GM18502 (cell line): ENCODE measurements around the gene CEP85L.

Source experiments
- ATAC-seq: cut with Tn5 transposase; IDR thresholded peaks from one replicate; pipeline ENCODE4 v1.9.1; 2021; ENCODE audit warnings: mild to moderate bottlenecking; ENCODE audit not compliant: unreplicated experiment, poor library complexity

Gene CEP85L

DNA sequence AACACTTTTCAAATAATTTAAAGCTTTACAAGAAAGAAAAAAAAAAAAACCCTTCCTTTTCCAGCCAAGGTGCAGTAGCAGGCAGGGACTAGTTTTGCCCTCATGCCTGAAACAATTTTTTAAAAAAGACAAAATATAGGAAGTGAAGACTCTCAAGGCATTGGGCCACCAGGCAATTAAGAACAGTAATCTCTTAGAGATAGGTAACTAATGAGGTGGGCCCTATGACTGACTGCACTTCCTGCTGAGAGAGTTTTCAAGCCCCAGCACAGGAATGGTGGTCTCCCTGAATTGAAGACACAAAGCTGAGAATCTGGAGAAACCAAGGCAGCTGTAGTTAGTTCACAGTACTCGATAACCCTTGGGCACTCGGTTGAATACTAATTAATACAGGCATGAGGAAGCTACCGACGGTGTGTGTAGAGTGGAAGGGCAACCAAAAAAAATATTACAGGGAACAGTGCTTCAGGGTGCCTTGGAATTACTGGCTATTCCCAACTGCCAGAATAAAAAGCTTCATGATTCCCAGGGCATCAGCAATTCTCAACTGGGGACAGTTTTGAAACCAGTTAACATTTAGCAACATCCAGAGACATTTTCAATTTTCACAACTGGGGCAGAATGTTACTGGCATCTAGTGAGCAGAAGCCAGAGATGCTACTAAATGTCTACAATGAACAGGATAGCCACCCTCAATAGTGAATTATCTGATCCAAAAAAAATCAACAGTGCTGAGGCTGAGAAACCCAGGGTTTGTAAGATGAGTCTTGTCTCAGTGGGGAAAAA lies 139.3 kb downstream of the CEP85L start:
- ATAC-seq, result no peak

DNA sequence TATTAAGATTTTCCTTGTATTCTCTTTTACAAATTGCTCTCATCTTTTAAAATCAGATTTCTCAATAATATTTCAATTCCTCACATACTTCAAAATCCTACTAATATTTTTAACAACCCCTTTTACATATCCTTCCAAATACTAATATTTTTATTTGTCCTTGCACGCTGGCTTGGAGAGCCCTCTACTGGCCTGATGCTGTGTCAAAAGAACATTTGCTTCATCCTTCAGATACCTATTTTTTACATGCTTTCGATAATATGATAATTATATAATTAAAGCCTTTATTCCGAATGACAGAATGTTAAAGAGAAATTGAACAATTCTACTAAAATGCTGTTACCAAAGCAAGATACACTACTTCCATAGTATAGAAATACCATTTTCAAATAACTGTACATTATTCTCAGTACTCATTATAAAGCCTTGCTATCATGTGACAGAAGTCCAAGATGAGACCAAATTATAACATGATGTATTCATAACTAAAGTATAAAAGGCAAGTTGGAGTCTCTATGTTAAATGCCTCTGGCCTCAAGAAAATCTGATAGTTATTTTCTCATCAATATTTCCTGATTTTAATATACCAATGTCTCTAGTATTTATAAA lies 142.3 kb downstream of the CEP85L start:
- no peak for ATAC-seq

DNA sequence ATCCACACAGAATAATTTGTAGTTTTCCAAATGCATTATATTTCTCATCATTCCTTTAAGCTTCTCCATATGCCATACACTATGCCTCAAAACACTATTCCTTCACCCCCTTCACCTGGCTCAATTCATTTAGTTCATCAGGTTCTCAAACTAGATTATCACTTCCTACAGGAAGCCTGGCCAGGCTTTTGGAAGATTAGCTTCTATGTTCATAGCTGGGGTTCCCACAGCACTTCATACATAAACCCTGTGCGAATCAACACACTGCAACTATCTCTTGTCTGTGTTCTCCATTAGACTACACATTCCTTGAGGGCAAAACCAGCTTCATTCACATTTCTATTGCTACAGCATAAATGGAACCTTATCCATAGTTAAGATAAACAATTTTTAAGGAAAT lies 143.8 kb downstream of the CEP85L start:
- no peak for ATAC-seq

DNA sequence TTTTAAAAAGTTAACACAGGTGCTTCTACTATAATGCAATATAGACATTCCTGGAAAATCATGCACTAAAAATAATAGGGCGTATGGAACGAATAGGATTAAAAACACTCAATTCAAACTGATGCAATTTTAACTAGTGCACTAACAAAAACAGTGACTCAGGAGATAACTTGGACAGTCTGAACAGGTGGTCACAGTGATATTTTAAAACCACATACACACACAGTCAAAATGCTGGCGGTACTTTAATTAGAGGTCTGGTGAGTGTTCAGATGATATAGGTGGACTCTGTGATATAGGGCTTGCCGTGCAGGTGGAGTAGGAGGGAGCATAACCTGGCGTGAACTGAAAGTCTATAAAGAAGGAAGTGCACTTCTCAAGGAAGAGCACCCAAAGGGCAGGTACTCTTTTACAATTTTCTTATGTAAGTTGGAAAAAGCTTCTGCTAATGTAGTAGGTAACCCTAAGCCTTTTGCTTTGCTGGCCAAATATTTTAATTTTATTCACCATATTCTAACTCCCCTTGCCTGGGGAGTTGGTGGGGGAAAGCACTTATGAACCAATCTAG lies 145.2 kb downstream of the CEP85L start:
- ATAC-seq, result no peak

DNA sequence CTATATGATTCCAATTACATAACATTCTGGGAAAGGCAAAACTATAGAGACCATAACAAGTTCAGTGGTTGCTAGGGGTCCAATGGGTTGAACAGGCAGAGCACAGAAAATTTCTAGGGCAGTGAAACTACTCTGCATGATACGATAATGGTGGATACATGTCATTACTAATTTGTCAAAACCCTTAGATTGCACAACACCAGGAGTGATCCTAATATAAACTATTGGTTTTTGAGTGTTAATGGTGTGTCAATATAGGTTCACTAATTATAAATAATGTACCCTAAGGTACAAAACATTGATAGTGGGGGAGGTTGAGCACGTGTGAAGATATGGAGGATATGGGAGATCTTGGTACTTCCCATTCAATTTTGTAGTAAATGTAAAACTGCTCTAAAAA lies 145.7 kb downstream of the CEP85L start:
- ATAC-seq, result no peak

DNA sequence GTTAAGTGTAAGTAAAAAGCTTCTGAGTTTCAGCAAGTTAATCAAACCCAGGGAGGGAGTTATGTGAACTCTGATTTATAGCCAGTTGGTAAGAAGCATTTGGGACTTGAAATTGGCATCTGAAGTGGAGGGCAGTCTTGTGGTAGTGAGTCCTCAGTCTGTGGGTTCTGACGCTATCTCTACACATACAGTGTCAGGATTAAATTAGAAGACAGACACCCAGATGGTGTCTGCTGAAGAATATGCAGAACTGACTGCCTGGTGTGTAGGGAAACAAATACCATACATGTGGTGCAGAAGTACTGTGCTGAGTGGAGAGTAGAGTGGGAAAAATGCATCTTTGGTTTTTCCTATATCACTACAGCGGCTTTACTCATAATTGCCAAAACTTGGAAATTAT lies 146.8 kb downstream of the CEP85L start:
- ATAC-seq, result no peak

DNA sequence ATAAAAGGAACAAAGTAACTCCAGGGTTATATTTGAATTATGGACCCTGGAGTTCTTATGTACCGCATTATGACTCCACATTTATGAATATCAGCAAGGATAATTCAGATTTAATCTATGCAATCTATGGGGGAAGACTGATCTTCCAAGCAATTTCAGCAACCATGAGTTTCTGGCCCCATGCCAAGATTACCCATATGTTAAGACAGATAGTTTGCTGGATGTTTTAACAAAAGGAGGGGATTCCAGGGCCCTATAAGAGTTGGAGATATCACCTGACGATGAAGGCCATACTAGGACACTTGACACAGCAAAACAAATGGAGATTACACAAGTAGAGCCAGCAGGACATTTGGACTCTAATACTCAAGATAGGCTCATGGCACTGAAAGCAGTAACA lies 149.2 kb downstream of the CEP85L start:
- no peak for ATAC-seq

DNA sequence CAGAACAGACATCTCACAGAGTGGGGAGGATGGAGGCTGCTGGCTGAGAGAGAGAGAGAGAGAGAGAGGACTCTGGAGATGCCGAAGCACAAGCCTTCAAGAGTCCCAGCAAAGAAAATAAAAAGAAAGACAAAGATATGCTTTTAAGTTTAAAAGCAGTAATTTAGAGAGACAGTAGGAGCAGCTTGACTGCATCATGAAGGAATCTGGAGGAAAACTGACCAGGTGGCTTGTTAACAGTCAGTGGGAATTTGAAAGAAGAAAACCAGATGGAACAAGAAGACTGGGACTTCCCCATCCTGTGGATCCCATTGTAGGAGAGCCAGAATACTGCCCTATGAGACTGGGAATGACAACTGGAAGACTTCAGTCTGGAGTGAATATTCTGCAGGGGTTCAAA lies 149.6 kb downstream of the CEP85L start:
- ATAC-seq, result no peak

DNA sequence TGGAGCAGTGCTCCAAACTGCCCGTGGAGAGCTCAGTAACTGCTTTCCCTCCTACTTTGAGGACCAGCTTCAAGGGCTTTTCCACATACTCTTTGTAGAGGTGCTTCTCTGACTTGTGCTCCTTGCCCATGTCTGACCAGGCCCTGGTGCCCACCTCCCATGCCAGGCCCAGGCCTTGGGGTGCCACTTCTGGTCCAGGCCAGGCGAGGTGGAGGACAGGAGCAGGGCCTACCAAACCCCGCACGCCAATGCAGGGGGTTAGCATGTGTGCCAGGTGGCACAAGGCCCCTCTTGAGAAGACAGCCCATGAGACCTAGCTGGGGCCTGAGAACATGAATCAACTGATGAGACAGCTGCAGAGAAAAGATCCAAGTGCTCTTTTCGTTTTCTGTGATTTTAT lies 150.3 kb downstream of the CEP85L start:
- no peak for ATAC-seq

DNA sequence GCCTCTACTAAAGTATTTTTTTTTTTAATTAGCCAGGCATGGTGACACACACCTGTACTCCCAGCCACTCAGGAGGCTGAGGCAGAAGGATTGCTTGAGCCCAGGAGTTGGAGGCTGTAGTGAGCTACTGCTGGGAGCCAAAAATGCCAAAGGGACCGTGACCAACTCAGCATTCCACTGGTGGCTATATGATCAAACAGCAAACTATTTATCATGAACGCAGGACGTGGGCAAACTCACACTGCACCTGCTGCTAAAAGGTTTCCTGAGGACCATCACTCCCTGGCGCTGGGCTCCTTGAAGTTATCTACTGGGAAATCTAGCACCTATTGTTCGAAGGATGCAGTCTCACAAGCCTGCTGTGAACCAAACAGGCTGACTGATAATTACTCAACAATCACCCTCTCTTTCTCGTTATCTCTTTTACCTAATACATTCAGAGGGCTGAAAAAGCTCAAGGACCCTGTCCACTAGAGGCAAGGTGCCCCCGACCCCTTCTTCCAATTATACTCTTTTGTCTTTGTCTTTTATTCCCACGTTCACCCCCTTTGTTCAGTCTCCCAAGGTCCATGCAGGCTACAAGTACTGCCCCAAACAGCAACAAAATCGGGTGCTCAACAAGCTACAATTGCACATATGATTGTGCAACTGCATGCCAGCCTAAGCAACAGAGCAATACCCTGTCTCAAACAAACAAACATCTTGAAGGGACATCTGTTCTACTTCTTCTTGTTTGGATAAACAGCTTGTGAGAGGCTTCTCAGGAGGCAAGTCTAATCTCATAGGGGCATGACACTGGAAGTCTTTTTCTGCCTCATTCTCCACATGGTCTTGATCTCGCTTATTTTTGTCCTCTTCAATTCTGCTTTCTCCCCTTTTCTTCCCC lies 151.0 kb downstream of the CEP85L start:
- ATAC-seq, result no peak

DNA sequence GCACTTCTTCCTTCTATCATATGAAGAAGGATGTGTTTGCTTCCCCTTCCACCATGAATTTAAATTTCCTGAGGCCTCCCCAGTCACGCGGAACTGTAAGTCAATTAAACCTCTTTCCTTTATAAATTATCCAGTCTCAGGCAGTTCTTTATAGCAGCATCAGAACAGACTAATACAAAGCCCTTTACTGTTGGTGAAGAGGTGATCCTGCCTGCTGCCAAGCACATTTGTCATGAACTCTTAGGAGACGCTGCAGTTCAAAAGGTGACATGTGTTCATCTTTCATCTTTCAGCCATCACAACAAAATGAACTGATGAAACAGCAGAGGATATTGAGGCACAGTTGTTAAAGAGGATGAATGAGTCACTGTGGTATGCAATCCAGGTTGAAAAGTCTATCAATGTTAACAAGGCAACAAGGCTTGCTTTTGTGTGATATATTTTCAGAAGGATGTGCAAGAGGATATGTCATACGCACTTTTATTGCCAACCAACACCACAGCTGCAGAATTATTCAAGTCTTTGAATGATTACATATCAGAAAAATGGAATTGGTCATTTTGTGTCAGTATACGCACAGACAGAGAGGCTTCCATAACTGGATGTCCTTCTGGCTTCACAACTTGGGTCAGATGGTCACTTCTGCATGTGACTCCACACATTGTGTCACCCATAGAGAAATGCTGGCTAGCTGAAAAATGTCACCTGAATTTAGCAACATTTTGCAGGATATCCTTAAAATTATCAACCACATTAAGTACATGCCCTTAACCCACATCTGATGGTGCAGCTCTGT lies 155.7 kb downstream of the CEP85L start:
- no peak for ATAC-seq

DNA sequence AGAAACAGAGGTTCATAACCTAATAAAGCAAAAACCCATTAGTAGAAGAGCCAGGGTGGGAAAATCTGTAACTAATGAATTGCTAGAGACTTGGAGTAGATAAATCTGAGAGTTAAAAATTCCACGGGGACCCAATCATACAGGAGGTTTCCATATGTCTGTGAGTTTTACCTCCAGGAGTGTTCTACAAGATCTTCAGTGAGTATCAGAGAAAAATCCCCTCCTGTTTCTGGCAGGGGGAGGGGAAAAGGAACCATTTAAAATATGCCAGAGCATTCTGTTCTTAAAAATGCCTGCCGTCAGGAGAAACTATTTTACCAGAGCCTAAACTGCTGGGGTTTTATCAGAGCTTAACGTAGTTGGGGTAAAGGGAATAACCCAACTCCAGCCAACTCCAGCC lies 157.3 kb downstream of the CEP85L start:
- ATAC-seq, result no peak

DNA sequence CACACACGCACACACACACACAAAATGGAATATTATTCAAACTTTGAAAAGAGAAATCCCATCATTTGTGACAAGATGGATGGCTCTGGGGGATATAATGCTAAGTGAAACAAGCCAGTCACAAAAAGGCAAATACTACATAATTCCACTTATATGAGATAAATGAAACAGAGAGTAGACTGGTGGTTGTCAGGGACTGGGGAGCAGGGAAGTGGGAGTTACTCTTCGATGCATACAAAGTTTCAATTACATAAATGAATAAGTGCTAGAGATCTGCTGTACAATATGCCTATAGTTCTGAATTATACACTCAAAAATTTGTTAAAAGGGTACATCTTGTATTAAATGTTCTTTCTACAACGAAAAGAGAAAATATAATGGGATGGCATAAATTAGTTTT lies 161.4 kb downstream of the CEP85L start:
- no peak for ATAC-seq

DNA sequence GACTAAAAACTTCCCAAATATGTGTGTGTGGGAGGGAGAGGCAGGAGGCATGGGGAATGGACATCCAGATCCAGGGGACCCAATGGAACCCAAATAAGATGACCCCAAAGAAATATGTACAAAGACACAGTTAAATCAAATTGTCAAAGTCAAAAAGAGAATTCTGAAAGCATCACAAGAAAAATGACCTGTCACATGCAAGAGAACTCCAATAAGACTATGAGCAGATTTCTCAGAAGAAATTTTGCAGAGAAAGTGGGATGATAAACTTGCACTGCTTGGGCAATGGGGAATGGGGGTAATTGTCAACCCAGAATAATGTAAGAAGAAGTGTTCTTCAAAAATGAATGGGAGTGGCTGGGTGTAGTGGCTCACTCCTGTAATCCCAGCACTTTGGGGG lies 162.8 kb downstream of the CEP85L start:
- ATAC-seq, result no peak

DNA sequence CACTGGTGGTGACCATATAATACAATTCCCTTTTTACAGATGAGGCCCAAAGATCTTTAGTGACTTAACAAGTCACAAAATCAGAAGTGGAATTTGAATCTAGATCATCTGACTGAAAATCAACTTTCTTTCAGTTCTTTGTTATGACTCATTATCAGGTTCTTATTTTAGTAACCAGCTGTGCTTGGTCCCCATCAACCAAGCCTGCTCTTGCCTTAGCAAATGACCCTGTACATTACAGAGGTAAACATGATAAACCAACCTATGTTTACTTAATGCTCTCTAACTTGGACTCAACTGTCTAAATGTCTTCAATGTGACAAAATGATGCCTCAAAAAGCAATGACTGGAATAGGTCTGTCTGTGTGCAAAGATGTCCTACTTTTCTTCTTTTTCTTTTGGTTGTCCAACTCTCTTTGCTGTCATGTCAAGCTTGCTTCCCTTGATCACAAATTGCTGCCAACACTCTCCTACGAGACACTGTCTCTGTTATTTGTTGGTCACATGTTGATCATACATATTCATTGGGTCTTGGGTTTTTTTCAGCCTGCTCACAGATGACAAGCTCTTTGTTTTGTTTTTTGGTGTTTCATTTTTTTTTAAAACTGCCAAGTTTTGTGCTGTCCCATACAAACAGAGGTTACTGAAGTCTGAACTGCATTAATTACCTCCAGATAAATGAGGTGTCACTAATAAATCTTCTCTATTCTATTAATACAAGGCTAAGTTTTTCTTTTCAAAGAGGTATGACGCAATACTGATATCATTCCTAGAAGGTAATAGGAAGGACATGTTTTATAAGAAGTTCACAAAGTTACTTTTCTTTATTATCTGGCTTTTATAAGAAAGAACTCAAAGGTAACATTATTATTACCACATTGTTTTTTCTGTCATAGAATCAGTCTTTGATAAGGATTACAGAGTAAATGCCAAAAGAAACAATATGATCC lies 165.5 kb downstream of the CEP85L start:
- peak; percentile 96 for ATAC-seq

DNA sequence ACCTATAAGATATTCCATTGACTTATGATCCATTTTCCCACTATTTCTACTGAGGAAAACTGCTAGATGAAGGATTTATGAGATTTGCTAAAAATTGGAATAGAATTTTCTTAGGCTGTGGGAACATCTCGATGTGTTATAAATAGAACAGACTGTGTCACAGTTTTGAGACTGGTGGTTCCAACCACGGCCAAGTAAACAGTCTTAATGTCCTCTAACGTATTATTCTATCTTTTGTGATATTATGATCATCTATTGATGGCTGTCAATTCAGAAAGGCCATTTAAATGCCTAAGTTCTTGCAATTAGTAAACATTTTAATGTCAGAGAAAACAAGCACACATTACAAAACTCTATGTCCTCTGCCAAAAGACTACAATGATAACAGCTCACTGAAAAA lies 174.8 kb downstream of the CEP85L start:
- no peak for ATAC-seq

DNA sequence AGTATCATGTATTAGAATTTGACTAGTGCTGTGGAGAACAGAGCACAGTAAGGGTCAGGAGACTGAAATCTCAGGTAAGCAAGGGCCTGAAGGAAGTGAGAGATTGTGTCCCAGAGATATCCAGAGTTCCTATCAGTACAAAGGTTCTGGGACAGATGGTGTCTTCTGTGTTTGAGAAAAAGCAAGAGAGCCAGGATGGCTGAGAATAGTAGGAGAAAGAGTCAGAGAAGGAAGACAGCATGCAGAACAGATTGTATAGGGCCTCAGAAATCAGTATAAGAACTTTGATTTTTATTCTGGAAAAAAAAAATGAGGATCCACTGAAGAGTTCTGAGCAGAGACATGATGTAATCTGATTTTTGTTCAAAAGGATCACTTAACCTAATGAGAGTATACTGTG lies 178.1 kb downstream of the CEP85L start:
- ATAC-seq, result no peak

DNA sequence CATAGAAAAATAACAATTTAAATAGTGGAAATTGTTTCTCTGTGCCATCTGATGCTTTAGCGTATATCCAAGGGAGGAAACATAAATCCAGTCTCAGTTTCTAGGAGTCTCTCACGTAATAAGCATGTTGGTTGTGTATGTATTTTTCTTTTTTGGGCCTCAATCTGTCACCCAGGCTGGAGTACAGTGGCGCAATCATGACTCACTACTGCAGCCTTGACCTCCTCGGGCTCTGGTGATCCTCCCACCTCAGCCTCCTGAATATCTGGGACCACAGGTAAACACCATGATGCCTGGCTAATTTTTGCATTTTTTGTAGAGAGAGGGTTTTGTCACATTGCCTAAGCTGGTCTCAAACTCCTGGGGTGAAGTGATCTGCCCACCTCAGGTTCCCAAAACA lies 181.9 kb downstream of the CEP85L start:
- ATAC-seq, result no peak
